ENCODE results near the gene DGKG.

Gene DGKG

GRCh38 chr3:186367631-186368030, 5.6 kb upstream of the DGKG start:
- no peak for DNase-seq (ENCODE audit: low read depth)

DNA sequence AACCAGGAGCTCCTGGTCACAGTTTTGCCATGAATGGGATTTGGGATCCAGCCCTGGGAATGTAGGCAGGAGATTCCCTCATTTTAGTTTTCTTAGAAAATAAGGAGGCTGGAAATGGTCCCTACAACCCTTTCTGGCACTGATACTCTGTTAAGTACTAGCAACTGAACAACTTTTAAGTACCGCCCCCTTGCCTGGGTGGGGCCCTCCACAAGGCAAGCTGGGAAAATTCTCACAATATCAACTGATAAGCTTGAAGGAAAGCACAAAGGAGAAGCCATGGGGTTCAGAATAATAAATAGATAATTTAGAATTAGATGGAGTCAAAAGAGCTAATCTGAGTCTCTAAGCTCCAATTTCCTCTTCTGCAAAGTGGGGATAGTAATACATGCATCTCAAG, 4.2 kb upstream of the DGKG start:
- DNase-seq (ENCODE audit: low read depth), result no peak

- peak; percentile 70 for DNase-seq (ENCODE audit: low read depth)
Measured at GRCh38 chr3:186365202-186365974, 3.4 kb upstream of the DGKG start.

GRCh38 chr3:186362988-186363387, 954 bp upstream of the DGKG start:
- no peak for DNase-seq (ENCODE audit: low read depth)

GRCh38 chr3:186362537-186362842, 456 bp upstream of the DGKG start:
- DNase-seq (ENCODE audit: low read depth), result no peak

DNA sequence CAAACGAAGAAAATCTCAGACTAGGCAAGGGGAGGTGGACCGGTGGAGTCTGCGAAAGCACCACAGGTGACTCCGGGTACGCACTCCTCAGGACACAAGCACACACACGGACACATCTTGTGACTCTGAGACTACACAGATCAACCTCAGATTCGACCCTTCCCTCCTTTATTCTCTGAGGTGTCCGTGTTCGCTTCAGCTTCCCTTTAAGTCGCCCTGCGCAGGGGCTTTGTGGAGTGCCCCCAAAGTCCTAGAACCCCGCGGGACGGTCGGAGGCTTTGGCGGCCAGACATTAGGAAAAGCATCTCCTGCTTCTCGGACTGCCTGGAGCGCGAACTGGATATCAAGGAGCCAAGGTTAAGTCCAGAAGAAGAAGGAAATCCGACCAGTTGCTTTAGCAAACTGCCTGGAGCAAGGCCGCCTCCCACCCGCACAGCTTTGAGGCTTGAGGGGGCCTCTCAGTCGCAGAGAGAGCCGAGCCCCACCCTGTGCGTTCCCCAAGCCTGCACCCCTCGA, 730 bp downstream of the DGKG start:
- DNase-seq (ENCODE audit: low read depth), result no peak

- DNase-seq (ENCODE audit: low read depth), result no peak
Measured at GRCh38 chr3:186360779-186361178, 1.3 kb downstream of the DGKG start.

- no peak for DNase-seq (ENCODE audit: low read depth)
Measured at GRCh38 chr3:186359078-186359477, 3.0 kb downstream of the DGKG start.

DNA sequence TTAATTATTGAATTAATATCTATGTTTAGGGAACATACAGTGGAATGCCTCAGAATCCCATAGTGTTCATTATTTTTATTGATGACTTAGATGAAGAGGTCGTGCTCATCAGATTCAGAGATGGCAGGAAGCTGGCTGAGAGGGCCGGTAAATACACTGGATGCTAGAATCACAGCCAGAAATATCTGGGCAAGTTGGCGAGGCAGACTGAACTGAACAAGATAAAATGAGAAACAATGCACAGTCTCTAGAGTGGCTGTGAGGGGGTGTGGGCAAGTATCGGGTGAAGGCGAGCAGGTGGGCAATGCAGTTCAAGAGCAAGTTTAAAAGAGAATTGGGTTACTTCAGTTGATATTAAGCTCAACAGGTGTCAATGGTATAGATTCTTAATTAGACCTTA, 5.9 kb downstream of the DGKG start:
- DNase-seq (ENCODE audit: low read depth), result no peak

DNA sequence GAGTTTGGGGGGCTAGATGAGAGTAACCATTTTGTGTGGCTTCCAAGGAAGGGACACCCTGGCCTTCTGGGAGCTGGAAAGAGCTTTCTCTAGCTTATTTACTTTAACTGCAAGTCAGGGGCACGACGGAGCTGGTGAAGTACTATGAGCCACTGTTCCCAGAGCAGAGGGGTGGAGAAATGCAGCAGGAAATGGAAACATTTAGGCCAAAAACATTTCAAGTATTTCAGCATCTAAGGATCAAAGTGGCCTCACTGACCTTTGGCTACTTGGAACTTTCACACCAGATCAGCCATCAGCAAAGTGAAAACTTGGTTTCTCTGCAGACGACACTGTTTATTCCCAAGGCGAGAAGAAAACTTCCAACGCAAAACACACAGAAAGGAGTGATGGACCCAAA, 7.9 kb downstream of the DGKG start:
- no peak for DNase-seq (ENCODE audit: low read depth)

DNA sequence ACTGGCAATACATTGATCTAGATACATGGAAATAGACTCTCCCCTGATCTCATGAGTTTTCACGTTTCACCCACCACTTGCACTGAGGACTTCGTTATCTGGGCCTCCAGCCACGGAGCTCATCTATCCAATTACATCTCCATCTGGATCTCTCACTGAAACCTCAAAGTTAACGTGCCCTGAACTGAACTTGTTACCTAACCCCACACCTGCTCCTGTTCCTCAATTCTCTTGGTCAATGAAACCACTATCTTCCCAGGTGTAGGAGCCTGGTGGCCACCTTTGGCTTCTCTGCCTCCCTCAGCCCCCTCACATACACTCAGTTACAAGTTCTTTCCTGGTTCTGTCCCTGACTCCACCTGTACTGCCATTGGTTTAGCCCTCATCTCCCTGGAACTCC, 9.7 kb downstream of the DGKG start:
- no peak for DNase-seq (ENCODE audit: low read depth)

GRCh38 chr3:186342197-186342596, 19.8 kb downstream of the DGKG start:
- no peak for DNase-seq (ENCODE audit: low read depth)

DNA sequence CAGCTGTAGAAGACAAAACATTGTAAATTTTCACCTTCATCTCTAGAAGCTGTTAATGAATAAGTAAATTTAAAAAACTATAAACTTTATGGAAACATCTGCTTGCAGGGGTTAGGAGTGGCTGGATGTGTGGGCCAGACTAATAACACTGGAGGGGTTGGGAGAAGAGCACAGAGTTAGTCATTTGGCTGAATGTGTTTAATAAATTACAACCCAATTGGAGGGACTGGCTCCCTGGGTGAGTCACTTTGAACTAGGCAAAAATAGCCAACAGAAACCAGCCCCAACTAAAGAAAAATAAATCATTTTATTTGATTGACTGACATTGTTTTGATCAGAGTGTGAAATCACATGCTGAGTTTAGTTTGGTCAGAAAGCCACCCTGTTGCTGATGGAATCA, 21.8 kb downstream of the DGKG start:
- DNase-seq (ENCODE audit: low read depth), result no peak

DNA sequence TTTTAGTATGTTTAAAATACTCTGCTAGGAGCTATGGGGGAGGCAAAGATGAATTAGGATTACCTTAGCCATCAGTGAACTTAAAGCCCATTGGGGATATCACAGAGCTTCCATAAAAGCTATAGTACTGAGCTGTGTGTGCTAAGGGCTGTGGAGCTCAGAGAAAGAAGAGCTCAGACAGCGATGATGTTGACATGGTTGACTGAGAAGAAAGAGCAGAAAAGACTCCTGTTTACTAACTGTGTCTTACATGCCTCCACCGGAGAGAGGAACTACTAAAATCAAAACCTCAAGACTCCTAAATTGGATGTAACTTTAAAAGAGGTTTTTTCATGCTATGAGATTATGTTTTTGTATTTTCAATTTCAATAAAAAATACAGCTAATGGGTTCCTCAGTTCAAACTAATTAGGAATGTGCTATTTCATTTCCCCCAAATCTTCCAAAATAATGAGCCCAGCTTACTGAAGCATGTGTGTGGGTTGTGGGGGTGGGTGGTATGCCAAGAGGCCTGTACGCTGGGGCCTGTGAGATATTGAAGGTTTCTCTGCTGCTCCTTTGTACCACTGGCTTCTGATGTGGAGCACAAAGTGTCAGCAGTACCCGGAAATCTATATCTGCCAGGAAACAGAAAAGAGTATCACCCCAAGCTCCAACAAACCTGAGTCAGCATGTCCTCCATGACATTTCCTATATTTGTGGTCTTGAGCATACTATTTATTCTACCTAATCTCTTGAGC, 22.7 kb downstream of the DGKG start:
- DNase-seq (ENCODE audit: low read depth), result no peak

GRCh38 chr3:186333256-186333655, 28.8 kb downstream of the DGKG start:
- DNase-seq (ENCODE audit: low read depth), result no peak

- DNase-seq (ENCODE audit: low read depth), result no peak
Measured at GRCh38 chr3:186330772-186331460, 31.1 kb downstream of the DGKG start.

GRCh38 chr3:186329589-186329988, 32.4 kb downstream of the DGKG start:
- no peak for DNase-seq (ENCODE audit: low read depth)

DNA sequence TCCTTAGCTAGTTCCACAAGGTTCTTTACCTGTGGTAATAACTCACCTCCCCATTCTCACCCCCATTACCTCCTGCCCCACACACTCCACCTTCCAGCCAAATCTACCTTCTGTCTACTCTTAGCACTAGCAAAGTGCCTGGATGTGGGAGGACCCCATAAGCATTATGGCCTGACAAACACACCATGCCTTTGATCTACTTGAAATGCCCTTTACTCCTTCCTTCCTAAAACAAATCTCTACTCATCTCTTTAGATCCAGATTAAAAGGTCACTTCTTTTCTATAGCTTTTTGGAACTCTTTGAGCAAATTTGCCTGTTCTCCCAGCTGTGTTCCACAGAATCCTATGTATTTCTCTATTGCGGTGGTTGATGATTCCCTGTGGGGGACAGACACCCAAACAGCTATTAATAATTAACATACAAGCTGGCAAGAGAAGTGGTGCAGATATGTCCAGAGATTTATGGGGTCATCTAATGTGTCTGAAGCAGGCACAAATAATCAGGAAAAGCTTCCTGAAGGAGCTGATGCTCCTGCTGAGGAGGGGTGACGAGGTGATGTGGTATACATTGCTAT, 34.0 kb downstream of the DGKG start:
- DNase-seq (ENCODE audit: low read depth), result no peak

DNA sequence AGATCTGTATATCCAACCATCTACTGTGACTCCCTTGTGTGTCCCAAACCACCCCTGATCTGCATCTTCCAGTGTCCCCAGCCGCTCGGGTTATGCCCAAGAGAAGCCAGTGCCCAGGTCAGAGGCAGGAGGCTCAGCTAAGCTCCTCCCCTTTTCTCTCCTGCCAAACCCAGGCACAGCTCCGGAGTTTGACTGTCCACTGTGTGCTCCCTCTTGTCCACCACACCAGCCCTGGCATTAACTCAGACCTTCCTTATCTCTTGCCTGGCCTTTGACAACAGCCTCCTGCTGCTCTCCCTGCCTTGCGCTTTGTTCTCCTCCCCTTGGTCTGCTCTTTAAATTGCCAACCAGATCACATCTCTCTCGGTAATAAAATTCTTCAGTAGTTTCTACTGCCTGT, 39.3 kb downstream of the DGKG start:
- DNase-seq (ENCODE audit: low read depth), result no peak

- DNase-seq (ENCODE audit: low read depth), result no peak
Measured at GRCh38 chr3:186321746-186322145, 40.3 kb downstream of the DGKG start.

- DNase-seq (ENCODE audit: low read depth), result no peak
Measured at GRCh38 chr3:186320862-186321568, 41.0 kb downstream of the DGKG start.

DNA sequence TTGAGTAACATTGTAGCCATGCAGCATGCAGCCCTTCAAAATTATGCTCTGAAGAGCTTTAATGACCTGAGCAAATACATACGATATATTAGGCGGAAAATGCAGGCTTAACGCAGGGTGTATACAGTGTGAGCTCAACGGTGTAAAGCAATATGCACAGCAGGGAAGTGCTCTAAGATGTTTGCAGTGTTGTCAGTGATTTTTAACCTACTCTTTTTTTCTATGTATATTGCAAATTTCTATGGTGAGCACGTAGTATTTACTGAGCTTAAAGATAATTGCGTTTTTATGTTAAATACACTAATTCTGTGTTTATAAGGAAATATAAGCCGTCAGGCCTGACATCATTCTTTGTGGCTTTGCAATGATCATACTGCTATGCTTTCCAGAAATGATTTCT, 42.1 kb downstream of the DGKG start:
- DNase-seq (ENCODE audit: low read depth), result no peak
